ENCODE measurements around the gene RAF1.

DNA sequence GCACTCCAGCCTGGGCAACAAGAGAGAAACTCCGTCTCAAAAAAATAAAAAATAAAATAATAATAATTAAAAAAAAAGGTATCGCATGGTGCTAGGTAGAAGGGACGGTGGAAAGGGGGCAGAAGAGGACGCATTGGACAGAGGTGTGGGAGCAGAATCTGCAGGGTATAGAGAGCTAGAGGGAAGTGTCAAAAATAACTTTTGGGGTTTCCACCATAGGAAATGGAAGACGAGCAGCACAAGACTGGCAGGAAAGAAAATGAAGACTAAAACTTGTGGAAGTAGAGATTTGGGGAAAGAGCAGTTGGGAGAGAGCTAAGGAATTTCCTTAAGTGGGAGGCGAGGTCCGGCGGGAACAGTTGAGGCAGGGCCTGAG, 107.6 kb downstream of the RAF1 start:
- TF ChIP-seq, protein P1, sequence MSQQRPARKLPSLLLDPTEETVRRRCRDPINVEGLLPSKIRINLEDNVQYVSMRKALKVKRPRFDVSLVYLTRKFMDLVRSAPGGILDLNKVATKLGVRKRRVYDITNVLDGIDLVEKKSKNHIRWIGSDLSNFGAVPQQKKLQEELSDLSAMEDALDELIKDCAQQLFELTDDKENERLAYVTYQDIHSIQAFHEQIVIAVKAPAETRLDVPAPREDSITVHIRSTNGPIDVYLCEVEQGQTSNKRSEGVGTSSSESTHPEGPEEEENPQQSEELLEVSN (IDR thresholded peaks at IDR 0.05; ENCODE audit: borderline replicate concordance, low read depth) = no peak
- TF ChIP-seq JUN (IDR thresholded peaks at IDR 0.05) = no peak
- TF ChIP-seq POLR2A (IDR thresholded peaks at IDR 0.05; ENCODE audit: low read length) = no peak
- TF ChIP-seq, protein P2, sequence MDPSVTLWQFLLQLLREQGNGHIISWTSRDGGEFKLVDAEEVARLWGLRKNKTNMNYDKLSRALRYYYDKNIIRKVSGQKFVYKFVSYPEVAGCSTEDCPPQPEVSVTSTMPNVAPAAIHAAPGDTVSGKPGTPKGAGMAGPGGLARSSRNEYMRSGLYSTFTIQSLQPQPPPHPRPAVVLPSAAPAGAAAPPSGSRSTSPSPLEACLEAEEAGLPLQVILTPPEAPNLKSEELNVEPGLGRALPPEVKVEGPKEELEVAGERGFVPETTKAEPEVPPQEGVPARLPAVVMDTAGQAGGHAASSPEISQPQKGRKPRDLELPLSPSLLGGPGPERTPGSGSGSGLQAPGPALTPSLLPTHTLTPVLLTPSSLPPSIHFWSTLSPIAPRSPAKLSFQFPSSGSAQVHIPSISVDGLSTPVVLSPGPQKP (IDR thresholded peaks at IDR 0.05; ENCODE audit: low read depth, low read length) = no peak
- TF ChIP-seq HDAC2 (IDR thresholded peaks at IDR 0.05) = no peak
- TF ChIP-seq, protein P3, sequence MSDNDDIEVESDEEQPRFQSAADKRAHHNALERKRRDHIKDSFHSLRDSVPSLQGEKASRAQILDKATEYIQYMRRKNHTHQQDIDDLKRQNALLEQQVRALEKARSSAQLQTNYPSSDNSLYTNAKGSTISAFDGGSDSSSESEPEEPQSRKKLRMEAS (IDR thresholded peaks at IDR 0.05) = no peak
- TF ChIP-seq PHF8 (IDR thresholded peaks at IDR 0.05; ENCODE audit: borderline replicate concordance, low read depth) = no peak
- no peak for TF ChIP-seq EP300 (IDR thresholded peaks at IDR 0.05)

Data from A549 (cell line).